Pulmonary artery endothelial cell (primary cell): ENCODE measurements around the gene KCTD1. TPM values are rescaled to one million over a fixed set of nuclear protein-coding genes. Genes with fewer than 3 reads are reported as not detected.

Experiments used
- DNase-seq: peaks from one replicate; pipeline ENCODE4 v3.0.0-alpha.2; 2011; ENCODE audit warnings: low read depth, low spot score
- total RNA-seq: library from RNA; depleted of rRNA; stranded (reverse); fragments of >200 nt; gene quantifications from 2 replicates; pipeline ENCODE4 v1.2.3, GENCODE V29; 2014

Gene KCTD1
- total RNA-seq, 1 donor from 2014 or later: 13.5 TPM

DNA sequence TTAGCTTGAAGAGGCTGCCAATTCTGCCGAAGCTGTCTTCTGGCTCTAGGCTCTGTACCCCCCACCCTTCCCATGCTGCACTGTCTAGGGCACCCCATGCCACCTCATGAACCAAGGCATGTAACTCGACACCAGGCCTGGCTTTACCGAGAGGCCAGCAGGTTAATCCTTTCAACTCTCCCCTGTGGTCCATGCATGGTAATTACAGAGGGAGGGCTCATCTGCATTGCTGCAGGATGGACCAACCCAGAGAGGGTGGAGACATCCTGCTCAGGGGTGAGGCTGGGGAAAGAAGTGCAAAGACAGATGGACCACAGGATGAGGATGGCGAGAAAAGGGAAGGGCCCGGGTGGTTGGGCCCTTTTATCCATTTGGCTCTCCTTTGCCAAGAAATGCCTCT lies 65.8 kb downstream of the KCTD1 start:
- DNase-seq: no peak

DNA sequence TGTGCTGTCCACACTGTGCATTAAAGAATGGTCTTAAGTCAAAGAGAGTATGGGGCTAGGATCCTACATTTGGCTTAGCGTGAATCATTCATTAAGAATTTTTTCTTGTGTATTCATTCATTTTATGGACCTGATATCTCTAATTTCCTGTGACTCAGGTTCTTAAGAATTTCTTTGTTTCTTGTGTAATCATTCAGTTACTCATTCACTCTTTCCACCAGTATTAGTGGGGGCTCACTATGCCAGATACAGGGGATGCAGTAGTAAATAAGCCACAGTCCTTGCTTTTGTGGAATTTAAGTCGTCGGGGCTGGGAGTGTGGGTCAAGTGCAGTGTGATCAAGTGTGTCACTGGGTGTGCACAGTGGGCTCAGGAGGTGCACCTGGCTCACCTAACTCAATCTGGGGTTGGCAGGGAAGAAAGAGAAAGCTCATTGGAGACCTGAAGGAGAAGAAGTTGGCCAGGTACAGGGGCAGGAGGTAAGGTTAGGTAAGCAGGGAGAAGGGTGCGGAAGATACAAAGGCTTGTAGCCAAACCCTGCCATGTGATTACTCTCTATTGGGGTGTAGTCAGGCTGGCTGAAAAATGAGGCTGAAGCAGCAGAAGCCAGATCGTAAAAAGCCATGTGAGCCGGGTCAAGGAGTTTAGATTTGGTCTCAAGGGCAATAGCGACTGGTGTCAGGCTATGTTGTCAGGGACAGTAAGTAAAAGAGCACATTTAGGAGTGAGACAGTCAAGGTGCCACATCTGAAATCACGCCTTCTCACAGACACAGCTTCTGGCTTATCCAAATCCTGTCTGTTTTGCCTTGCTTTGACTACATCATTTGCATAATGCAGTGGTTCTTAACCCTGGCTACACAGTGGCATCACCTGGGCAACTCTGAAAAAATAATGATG lies 67.2 kb downstream of the KCTD1 start:
- DNase-seq: peak; percentile 90

DNA sequence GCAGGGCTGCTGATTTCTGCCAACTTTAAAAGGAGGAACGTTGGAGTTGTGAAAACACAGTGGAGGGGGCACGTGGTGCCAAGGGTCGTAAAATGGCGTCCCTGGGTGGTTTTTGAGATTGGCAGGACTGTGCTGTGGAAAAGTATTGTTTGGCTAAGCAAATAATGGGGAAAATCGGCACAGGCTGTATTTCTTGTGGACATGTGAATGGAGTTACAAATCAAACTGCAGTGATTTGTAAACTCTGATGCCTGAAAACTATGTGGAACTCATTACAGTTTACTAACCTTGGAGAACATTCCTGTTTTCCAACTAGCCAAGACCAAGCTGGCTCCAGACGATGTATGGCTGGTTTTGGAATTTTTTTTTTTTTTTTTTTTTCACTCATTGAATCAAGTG lies 68.7 kb downstream of the KCTD1 start:
- no peak for DNase-seq

DNA sequence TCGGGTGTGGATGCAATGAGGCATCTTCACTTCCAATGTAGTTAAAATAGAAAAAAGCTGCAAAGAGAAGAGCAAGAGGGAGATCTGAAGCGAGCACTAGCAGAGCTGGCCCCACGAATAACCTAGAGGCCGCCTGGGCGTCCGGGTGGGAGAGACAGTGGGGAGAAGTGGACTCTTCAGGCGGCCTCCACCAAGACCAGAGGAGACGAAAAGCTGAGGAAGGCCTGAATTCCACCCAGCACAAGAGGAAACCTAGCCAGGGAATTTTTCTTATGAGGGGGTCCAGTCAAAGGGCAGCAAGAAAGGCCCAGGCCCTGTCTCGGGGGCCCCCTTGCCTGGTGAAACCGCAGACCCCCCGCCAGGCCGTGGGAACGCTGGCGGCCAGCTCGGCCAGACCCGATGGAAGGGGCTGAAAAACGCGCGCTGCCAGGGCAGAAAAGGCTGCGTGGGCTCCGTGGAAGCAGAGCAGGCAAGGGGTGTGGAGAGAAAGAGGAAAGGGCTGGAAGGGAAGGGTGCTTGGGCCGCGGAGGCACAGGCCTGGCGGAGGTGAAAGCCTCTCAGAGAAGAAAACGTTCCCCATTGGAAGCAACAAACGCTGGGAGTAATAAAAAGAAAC lies 69.2 kb downstream of the KCTD1 start:
- DNase-seq: no peak

- DNase-seq: no peak
Observed at GRCh38 chr18:26477828-26478466, 70.4 kb downstream of the KCTD1 start.

DNA sequence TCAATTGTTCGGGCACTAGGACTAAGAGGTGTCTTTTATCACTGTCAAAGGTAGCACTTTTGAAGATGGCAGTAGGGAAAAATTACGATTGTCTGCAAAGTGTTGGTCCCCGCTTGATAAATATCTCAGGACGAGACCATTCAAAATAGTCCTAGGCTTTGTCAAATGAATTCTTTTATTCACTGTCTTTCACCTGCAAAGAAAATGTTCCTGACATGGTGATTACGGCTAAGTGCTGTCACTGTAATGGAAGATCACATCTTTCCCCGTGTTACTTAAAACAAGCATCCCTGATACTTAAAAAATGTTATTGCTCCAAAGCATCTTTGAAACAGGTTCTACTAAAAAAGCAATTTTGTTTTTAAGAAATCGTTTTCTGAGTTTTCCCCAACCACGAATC lies 71.7 kb downstream of the KCTD1 start:
- no peak for DNase-seq

GRCh38 chr18:26474542-26474941 lies 73.8 kb downstream of the KCTD1 start:
- DNase-seq: no peak

DNA sequence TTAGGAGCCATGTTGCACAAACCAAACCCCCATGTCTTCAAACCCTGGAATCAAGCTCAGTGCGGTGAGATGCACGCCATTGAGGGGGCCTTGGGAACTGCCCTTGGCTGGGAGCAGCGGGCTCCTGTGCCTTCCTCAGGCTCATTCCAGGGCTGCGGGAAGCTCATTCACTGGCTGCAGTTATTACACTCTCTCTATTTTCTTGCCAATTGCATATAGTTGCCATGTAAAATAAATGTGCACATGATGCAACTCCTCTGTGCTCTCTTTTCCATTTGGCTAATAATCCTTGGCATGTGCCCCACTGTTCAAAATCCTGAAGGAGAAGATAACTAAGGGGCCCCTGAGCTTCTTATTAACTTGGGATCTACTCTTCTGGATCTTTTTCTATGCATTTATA lies 74.7 kb downstream of the KCTD1 start:
- no peak for DNase-seq

DNA sequence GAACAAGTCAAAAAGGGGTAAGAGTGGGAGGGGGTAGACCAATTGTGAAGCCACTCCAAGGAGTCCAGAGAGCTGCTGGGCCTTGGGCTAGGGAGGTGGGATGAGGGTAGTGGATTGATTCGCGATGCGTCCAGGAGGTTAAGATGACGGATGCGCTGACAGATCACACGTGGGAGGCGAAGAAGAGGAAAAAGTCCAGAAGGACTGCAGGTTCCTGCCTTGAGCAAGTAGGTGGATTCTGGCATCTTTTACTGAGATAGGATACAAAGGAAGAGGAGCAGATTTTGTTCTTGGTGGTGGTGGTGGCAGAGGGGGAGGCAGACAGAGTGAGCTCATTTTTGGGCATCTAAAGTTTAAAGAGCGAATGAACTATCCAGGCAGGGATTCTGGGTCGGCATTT lies 76.5 kb downstream of the KCTD1 start:
- no peak for DNase-seq

DNA sequence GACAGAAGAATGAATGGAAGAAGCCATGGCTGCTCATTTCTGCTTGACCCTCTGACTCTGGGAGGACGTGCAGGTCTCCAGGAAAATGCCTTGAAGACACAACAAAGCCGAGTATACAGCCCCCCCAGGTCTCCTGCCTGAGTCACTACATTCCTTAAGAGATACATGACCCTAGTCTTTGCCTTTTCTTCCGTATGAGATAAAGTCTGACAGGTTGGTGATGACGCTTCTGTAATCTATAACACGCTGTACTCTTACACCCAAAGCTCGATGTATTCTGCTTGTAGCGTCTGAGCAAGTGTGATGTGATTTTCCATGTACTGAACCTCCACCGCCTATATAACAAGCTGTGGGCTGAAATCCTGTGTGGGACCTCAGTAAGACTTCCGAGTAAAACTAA lies 77.3 kb downstream of the KCTD1 start:
- DNase-seq: no peak

DNA sequence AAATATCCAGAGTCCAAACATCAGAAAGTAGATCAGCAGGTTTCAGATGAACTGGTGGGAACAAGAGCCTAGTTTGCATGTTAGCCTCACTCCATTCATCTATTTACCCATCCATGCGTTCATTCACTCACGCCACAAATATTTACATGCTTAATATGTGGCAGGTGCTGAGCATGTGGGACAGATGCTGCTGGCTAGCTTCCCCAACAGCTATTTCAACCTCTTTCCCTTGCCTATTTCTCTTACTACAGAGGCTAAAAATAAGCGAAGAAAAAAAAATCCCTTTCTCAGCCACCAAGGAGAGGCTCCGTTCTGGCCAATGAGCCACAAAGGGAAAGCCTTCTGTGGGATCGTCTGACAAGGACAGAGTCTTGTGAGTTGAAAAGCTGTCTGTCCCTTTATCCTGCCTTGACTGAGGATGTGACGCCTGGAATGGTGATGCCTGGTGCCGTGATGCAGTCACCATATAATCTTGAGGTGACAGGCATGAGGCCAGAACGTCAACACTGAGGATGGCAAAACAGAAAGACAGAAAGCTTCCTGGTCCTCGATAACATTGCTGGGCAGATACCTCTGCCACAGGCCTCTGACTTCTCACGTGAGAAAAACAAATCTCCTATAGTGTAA lies 78.2 kb downstream of the KCTD1 start:
- DNase-seq: no peak

DNA sequence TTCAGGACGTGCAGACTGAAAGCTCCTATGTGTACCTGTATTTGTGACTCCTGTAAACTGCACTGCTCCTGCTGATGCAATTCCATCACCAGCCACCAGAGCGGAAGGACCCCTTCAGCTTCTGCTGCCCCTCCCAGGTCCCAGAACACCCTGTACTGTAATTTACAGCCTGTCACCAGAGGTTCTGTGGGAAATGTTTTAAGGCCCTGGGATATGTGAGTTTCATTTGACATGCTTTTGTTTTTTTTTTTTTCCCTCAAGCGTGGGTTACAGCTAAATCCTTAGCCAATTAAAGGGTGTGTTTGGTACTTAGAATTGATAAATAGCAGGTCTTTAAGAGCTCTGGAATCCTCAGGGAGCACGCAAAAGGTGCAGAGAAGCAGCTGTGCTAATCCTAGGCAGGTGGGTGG lies 79.4 kb downstream of the KCTD1 start:
- DNase-seq: no peak

DNA sequence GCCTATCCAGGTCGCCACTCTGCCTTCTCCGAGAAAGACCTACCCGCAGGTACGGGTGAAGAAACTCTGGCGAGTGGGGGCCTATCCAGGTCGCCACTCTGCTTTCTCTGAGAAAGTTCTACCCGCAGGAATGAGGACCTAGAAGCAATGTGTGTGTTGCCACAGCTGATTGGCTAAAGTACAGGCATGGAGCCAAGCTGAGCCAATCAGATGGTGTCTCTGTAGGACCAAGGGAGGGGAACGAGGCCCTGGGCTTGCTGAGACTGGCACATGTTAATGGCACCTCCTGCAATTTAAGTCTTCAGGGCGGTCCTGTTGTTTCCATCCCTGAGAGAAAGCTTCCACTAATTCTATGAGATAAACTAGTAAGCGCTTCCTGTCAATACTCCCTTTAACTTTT lies 82.3 kb downstream of the KCTD1 start:
- DNase-seq: no peak

- DNase-seq: no peak
Observed at GRCh38 chr18:26465431-26465830, 82.9 kb downstream of the KCTD1 start.

- DNase-seq: no peak
Observed at GRCh38 chr18:26464128-26465011, 84.0 kb downstream of the KCTD1 start.

GRCh38 chr18:26462355-26462754 lies 86.0 kb downstream of the KCTD1 start:
- no peak for DNase-seq

DNA sequence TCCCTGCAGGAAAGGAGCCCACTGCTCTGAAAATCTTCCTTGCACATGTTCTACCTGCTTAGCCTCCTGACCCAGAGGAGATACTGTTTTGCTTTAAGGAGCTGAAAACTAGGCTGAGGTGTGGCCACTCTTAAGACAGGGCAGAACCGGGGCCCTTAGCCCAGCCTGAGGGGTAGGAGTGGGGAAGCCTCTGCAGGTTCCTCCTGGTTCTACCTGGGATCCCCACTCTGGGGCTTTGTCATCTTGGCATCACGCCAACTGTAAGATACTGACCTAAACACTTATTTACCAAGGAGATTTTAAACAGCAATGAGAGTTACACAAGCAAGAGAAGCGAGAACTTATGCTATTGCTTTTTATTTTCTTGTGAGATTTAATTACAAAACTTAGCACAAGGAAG lies 86.9 kb downstream of the KCTD1 start:
- DNase-seq: no peak

DNA sequence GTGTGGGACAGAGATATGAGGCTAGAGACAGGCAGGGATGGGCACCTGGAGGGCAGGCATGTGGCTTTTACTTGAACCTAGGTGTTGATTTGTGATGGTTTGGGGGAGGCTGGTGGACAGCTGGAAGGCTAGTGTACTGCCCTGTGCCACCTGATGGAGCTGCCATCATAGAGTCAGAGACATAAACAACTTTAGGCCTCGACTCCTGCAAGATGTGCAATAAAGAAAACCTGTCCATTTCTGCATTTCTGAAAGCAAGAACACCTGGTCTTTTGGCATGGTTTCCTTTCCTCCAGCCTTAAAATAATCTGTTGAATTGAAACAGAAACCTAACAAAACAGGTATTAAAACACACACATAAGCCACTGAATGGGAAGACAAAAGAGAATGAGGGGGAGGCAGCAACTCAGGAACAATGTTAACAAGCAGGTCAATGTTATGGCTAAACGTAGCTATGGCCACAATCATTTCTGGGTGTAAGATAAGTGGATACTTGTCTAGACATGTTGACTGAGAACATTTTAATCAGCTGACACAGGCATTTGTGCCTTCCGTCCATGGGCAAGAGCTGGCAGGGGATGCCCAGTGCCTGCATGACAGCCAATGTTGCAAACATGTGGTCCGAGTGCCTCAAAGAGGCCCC lies 87.8 kb downstream of the KCTD1 start:
- DNase-seq: peak; percentile 29

DNA sequence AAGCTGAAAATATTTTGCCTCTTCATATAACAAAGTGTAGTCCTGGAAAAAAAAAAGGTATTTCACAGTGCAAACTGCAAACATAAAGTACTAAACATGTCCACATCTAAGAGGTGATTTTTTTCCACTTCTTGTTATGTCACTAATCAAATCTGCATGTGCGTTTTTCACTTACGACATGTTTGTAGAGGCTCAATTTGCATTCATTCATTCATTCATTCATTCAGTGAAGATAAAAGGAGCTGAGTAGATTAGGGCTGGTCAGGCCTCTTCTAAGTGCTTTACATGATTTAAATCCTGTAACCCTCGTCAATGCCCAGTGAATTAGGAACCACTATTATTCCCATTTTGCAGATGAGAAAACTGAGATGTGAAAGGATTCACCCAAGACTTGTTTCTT lies 88.5 kb downstream of the KCTD1 start:
- no peak for DNase-seq

DNA sequence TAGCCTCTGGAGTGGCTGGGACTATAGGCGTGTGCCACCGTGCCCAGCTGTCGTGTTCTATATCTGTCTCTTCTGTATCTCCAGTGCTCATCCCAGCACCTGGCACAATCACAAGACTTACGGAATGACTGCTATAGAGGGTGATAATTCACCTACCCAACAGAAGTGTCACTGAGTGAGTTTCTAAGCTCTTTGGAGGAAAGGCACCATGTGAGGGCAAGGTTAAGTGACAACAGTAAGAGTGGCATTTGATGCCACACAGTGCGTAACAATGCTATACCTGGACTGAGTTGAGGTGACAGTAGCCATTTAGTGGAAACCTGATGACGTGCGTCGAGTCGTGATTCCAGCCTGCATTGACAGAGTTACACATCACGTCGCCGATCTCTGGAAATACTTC lies 89.0 kb downstream of the KCTD1 start:
- no peak for DNase-seq
